Endothelial cell of hepatic sinusoid (primary cell): ENCODE measurements around the gene ATG13.

Source experiments
- in situ Hi-C: cut with HindIII; loops from 2 replicates; pipeline ENCODE4 v1.10.0; 2017; ENCODE audit warnings: low sequenced_read_pairs

ATG13 gene

GRCh38 chr11:46604796-46605195, 12.6 kb upstream of the ATG13 start:
- in situ Hi-C loops, result no loop called here

- in situ Hi-C loops, result no loop called here
Observed at GRCh38 chr11:46607516-46607915, 9.8 kb upstream of the ATG13 start.

- in situ Hi-C loops, result no loop called here
Observed at GRCh38 chr11:46609386-46609785, 8.0 kb upstream of the ATG13 start.

DNA sequence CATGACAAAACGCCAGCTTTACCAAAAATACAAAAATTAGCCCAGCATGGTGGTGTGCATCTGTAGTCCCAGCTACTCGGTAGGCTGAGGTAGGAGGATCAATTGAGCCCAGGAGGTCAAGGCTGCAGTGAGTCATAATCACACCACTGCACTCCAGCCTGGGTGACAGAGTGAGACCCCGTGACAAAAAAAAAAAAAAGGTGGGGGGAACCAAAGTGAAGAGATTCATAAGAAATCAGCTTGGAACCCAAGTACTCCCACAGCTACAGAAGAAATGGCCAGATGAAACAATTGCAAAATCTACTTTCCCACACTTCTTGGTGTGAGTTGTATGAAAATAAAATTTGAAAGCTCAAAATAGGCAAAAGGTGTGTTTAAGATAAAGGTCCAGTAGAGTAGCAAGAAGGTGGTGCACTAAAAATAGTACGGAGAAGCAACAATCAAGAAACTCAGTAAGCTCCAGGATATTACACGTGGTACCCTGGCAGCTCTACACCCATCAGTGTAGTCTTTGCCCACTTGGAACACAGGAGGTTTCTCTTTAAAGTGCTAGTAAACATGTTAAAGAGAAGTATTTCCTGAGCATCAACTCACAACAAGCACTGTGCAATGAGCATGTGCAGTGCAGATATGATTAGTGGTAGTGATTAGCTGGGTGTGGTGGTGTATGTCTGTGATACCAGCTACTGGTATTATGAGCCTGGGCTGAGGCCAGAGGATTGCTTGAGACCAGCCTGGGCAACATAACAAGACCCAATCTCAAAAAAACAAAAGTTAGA, 5.6 kb upstream of the ATG13 start:
- in situ Hi-C loops, result no loop called here

GRCh38 chr11:46612326-46612725, 5.0 kb upstream of the ATG13 start:
- in situ Hi-C loops, result no loop called here

DNA sequence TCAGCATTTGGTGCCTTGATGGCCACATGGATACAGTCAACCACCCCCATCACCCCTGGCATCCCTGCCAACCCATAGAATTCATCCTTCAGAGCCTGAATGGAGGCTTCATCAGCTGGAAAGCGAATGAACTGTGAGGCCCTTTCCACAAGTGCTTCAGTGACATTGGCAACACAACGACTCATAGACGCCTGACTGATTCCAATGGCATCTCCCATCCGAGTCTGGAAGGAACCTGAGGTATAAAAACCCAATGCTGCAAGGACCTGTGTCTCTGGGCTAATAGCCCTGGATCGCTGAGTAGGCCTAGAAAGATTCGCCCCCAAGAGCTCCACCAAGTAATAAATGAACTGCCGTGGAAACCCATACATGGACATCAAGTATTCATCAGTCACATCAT, 1.6 kb upstream of the ATG13 start:
- in situ Hi-C loops, result no loop called here

DNA sequence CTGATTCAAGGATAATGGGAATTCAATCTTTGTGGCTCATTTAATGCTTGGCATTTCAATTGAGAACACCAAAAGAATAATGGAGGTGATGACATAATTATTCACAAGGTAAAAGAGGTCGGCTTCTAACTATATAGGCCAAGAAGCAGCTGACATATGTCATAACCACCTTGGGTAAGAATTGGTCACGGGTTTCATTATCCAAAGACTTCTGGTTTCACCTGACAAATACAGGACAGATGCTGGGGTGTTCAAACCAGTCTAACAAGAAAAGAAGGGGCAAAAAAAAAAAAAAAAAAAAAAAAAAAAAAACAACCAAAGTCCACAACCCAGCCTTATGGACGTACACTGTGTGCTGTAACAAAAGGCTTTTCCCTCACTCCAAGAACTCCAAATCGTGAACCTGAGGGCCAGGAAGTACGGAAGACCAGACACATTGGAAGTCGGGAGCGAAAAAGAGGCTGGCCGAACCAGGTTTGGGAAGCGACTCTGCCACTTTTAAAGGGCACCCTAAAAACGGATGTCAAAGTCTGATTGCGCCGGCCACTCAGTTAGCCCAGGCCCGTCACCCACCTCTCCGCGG, 711 bp upstream of the ATG13 start:
- in situ Hi-C loops, result no loop called here

DNA sequence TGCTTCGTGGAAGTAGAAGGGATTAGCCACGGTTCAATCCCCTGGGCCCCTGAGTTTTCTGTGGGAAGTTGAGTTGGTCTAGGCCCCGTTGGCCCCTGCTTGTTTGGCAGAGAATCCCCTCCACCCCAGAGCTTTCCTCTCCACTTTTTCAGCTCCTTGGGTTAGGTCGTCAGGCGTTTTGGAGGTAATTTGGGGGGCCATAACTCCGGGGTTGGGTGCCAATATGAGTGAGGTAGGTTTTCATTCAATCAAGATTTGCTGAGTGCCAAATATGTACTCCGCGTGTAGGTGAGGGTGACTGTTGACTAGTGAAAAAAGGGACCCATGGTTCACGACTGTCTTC, 590 bp downstream of the ATG13 start:
- in situ Hi-C loops, result no loop called here

- in situ Hi-C loops, result no loop called here
Observed at GRCh38 chr11:46618837-46619236, 1.5 kb downstream of the ATG13 start.

- in situ Hi-C loops, result loop anchor here (5.0 kb wide), 1 partner anchor 78 kb away; no protein-coding TSS in a partner anchor
Observed at GRCh38 chr11:46625406-46625805, 8.1 kb downstream of the ATG13 start.

DNA sequence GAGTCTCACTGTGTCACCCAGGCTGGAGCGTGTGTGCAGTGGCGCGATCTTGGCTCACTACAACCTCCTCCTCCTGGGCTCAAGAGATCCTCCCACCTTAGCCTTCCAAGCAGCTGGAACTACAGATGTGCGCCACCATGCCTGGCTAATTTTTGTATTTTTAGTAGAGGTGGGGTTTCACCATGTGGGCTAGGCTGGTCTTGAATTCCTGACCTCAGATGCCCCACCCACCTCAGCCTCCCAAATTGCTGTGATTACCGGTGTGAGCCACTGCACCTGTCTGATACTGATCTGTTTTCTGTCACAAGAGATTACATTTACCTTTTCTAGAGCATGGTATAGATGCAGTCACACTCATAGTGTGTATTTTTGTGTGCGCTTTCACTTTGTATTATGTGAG, 11.6 kb downstream of the ATG13 start:
- in situ Hi-C loops, result loop anchor here (5.0 kb wide), 1 partner anchor 82 kb away; no protein-coding TSS in a partner anchor

- in situ Hi-C loops, result no loop called here
Observed at GRCh38 chr11:46630237-46630636, 12.9 kb downstream of the ATG13 start.

DNA sequence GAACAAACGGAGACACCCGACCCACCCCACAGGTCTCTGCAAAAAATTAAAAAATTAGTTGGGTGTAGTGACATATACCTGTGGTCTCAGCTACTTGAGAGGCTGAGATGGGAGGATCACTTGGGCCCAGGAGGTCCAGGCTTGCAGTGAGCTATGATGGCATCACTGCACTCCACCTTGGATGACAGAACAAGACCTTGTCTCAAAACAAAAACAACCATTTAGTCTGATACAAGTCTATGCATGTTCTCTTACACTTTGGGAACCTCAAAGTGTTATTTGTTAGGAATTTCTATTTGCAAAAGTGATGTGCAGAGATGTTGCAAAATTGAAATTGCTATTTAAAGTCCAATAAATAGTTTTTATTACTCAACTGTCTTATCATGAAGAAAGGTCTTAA, 14.3 kb downstream of the ATG13 start:
- in situ Hi-C loops, result no loop called here

- in situ Hi-C loops, result no loop called here
Observed at GRCh38 chr11:46632502-46632901, 15.1 kb downstream of the ATG13 start.

DNA sequence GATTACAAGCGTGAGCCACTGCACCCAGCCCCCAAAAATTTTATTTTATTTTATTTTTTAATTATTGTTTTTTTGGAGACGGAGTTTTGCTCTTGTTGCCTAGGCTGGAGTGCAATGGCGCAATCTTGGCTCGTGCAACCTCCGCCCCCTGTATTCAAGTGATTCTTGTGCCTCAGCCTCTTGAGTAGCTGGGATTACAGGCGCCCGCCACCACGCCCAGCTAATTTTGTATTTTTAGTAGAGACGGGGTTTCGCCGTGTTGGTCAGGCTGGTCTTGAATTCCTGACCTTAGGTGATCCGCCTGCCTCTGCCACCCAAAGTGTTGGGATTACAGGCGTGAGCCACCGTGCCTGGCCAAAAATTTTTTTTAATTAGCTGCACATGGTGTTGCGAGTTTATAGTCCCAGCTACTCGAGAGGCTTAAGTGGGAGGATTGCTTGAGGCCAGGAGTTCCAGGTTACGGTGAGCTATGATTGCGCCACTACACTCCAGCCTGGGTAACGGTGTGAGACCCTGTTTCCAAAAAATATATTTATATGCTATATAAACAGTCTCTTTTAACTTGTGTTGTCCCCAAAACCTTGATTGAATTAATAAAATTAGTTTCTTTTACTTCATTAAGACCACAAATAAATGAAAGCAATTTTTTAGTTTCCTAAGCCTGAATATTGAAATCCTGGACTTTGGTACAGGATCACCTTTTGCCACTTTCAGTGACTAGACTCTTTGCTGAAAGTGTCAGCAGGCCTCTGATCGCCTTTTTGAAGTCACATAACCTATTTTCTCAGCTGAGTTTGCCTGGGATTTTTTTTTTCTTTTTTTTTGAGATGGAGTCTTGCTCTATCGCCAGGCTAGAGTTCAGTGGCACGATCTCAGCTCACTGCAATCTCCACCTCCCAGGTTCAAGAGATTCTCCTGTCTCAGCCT, 16.2 kb downstream of the ATG13 start:
- in situ Hi-C loops, result no loop called here

DNA sequence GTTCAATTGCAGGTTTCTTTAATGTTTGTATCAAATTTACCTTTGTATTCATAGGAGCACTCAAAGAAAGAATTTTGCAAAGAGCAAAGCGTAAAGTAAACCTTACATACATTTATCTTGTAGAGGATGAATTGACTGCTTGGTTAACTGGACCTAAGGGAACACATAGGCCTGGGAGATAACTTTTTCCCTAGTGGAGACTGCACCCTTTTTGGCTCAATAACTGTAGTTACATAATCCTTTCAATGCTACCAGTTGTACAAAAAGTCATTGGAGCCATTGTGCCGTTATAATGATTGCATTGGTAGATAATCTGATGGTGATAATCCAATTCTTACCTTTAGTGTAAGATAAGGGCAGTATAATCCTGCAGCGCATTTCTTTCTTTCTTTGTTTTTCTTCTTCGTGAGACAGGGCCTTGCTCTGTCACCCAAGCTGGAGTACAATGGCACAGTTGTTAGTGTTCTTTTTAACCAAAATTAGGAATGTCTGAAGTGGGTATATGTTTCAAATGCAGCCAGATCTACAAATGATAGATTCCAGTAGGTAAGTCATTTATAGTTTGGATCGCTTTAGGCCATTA, 18.3 kb downstream of the ATG13 start:
- in situ Hi-C loops, result no loop called here

GRCh38 chr11:46637546-46637945, 20.2 kb downstream of the ATG13 start:
- in situ Hi-C loops, result no loop called here

DNA sequence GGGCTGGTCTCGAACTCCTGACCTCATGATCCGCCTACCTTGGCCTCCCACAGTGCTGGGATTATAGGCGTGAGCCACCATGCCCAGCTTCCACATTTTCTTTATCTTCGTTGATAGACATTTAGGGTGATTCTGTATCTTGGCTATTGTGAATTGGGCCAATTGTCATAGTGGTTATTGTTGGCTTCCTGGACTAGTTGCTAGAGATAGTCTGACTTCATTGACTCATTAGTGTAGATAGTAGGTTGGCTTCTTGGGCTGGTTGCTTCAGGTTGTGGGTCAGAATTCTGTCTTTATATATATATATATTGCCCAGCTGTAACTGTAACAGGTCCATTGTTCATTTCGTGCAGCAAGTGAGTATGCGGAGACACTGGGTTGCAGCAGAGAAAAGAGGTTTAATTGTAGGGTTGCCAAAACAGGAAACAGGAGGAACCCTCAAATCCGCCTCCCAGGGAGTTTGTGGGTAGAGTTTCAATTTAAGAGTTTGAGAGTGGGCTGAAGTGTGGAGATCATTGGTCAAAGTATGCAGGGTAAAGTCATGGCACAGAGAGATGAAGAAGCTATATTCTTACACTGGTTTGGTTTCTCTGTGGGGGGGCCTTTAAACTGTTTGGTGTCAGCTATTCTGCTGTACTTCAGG, 22.0 kb downstream of the ATG13 start:
- in situ Hi-C loops, result no loop called here

- in situ Hi-C loops, result no loop called here
Observed at GRCh38 chr11:46640036-46640788, 22.9 kb downstream of the ATG13 start.

DNA sequence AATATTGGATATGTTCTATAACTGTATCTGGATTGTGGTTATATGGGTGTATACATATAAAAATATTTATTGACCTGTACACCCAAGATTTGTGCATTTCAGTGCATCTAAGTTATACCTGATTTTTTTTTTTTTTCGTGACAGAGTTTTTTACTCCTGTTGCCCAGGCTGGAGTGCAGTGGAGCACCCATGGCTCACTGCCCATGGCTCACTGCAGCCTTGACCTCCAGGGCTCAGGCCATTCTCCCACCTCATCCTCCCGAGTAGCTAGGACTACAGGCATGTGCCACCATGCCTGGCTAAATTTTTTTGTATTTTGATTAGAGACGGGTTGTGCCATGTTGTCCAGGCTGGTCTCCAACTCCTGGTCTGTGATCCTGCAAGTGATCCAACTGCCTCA, 24.3 kb downstream of the ATG13 start:
- in situ Hi-C loops, result no loop called here
